Upper lobe of right lung (tissue), 1 donor: ENCODE measurements around the gene COL5A1. TPM values are rescaled to one million over a fixed set of nuclear protein-coding genes. Genes with fewer than 3 reads are reported as not detected.

Experiments used
- ATAC-seq: fragments of 200-7000 bp; cut with Tn5 transposase; one replicate; pipeline ENCODE4 v1.9.1; 2020; ENCODE audit warnings: mild to moderate bottlenecking, moderate library complexity
- DNase-seq: peaks from one replicate; pipeline ENCODE4 v3.0.0-alpha.2; 2020
- H3K27ac ChIP-seq: fragments of 200-600 bp; one replicate; pipeline ENCODE4 v1.8.0; 2022
- H3K27me3 ChIP-seq: fragments of 200-600 bp; one replicate; pipeline ENCODE4 v1.8.0; 2022; ENCODE audit warnings: mild to moderate bottlenecking
- H3K36me3 ChIP-seq: fragments of 200-600 bp; one replicate; pipeline ENCODE4 v1.8.0; 2022
- H3K4me1 ChIP-seq: fragments of 200-600 bp; one replicate; pipeline ENCODE4 v1.8.0; 2022
- H3K4me3 ChIP-seq: fragments of 200-600 bp; one replicate; pipeline ENCODE4 v1.8.0; 2022; ENCODE audit warnings: mild to moderate bottlenecking
- H3K9me3 ChIP-seq: fragments of 200-600 bp; one replicate; pipeline ENCODE4 v1.8.0; 2022
- intact Hi-C: fragments of 100-400 bp; cut with DNase I; formaldehyde crosslinking; loops from one replicate; pipeline ENCODE4 v1.11.0; 2022
- total RNA-seq: library from RNA; stranded (reverse); fragmentation: NEBNext Ultra II Directional; extraction: Animal tissue kit (Norgen Biotek cat#: 25700); gene quantifications from one replicate; pipeline ENCODE4 v1.2.1, GENCODE V29; 2021
- TF ChIP-seq, protein P1 (sequence below): fragments of 200-600 bp; IDR thresholded peaks from one replicate; pipeline ENCODE4 v1.8.0; 2022; ENCODE audit warnings: antibody characterized with exemption
- donor health status: DM: no; HTN: yes; CAD: no; lungs with severe emphysema.

Gene COL5A1
- total RNA-seq, 1 donor from 2014 or later: 37.8 TPM

- no peaks in the 10 kb centered on the region for H3K4me1 ChIP-seq
- intact Hi-C loops: no loop called here
Observed at GRCh38 chr9:134685784-134686183, 44.2 kb downstream of the COL5A1 start.

DNA sequence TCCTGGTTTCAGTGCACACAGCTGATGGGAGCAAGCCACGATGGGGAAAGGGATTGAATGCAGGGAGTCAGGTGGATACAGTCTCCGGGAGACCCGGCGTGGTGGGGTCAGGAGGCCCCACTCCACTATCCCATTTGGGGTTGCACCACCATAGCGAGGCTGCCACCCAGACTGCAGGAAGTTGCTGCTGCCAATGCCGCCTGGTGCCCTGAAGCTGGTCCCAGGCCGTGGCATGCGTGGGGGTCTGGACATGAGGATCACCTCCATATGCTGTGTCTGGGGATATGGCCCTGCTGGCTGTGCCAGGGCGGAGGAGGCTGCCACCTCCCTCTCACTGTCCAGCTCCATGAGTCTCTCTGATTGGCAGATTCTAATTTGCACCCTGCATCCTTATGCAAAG, 45.3 kb downstream of the COL5A1 start:
- intact Hi-C loops: no loop called here
- no peak for DNase-seq

More at GRCh38 chr9:134685784-134686183, 44.2 kb downstream of the COL5A1 start:
- H3K27me3 ChIP-seq: no peaks in the 10 kb centered on the region
- no peak overlapping the region for H3K27ac ChIP-seq
- DNase-seq (no peak), ATAC-seq (no peak)
- no peaks in the 10 kb centered on the region for H3K36me3 ChIP-seq
- H3K4me3 ChIP-seq: no peak overlapping the region
- H3K9me3 ChIP-seq: no peaks in the 10 kb centered on the region
- TF ChIP-seq, protein P1, sequence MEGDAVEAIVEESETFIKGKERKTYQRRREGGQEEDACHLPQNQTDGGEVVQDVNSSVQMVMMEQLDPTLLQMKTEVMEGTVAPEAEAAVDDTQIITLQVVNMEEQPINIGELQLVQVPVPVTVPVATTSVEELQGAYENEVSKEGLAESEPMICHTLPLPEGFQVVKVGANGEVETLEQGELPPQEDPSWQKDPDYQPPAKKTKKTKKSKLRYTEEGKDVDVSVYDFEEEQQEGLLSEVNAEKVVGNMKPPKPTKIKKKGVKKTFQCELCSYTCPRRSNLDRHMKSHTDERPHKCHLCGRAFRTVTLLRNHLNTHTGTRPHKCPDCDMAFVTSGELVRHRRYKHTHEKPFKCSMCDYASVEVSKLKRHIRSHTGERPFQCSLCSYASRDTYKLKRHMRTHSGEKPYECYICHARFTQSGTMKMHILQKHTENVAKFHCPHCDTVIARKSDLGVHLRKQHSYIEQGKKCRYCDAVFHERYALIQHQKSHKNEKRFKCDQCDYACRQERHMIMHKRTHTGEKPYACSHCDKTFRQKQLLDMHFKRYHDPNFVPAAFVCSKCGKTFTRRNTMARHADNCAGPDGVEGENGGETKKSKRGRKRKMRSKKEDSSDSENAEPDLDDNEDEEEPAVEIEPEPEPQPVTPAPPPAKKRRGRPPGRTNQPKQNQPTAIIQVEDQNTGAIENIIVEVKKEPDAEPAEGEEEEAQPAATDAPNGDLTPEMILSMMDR: no peak

GRCh38 chr9:134687556-134687955, 46.0 kb downstream of the COL5A1 start:
- DNase-seq: no peak
- intact Hi-C loops: no loop called here
- Histone ChIP-seq H3K4me3 (no peak overlapping the region), H3K27ac (no peak overlapping the region), H3K4me1 (no peaks in the 10 kb centered on the region), H3K27me3 (no peaks in the 10 kb centered on the region), H3K36me3 (no peaks in the 10 kb centered on the region), H3K9me3 (no peaks in the 10 kb centered on the region)
- no peak for ATAC-seq
- TF ChIP-seq, protein P1: no peak

More for the DNA sequence above, 45.3 kb downstream of the COL5A1 start:
- TF ChIP-seq, protein P1: no peak
- no peak overlapping the region for H3K4me3 ChIP-seq
- H3K4me1 ChIP-seq: no peaks in the 10 kb centered on the region
- no peaks in the 10 kb centered on the region for H3K27me3 ChIP-seq
- no peaks in the 10 kb centered on the region for H3K36me3 ChIP-seq
- no peaks in the 10 kb centered on the region for H3K9me3 ChIP-seq
- ATAC-seq: no peak
- H3K27ac ChIP-seq: no peak overlapping the region

- TF ChIP-seq, protein P1: no peak
- no peaks in the 10 kb centered on the region for H3K4me1 ChIP-seq
- no peak overlapping the region for H3K27ac ChIP-seq
- no peaks in the 10 kb centered on the region for H3K27me3 ChIP-seq
- intact Hi-C loops: no loop called here
- DNase-seq (no peak), ATAC-seq (no peak)
- no peak overlapping the region for H3K4me3 ChIP-seq
- H3K9me3 ChIP-seq: no peaks in the 10 kb centered on the region
- no peaks in the 10 kb centered on the region for H3K36me3 ChIP-seq
Observed at GRCh38 chr9:134688231-134688630, 46.6 kb downstream of the COL5A1 start.

DNA sequence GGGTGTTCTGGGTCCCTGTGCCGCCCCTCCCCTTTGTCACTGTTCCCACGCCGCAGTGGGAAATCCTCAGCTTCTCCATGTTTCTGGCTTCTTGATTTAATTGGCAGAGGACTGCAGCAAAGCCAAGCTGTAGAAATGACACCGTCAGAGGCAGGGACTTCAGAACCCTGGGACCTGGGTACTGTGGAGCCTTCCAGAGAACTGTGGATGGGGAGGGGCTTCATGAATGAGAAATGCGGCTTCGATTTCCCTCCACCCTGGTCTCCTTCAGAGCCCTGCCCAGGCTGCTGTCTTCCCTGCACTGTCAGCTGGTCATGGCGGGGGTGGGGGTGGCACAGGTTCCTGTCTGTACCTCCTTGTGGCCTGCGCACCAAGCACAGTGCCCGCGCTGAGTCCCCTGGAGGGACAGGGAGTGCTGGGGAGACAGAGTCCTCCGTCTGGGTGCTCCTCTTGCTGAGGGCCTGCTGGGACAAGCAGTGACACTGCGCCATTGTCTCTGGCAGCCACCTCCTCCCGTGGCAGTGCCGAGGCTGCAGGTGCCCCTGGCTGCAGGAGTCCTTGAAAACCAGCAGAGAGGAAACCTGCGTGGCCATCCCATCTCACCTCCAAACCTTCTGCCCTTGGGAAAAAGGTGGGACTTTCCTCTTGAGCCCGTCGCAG, 47.2 kb downstream of the COL5A1 start:
- Histone ChIP-seq H3K4me3 (no peak overlapping the region), H3K36me3 (no peaks in the 10 kb centered on the region), H3K9me3 (no peaks in the 10 kb centered on the region), H3K27me3 (no peaks in the 10 kb centered on the region), H3K4me1 (no peaks in the 10 kb centered on the region), H3K27ac (no peak overlapping the region)
- no peak for DNase-seq
- intact Hi-C loops: no loop called here
- TF ChIP-seq, protein P1: no peak
- no peak for ATAC-seq
